Measurements from ENCODE around the gene HTT. TPM values are rescaled to one million over a fixed set of nuclear protein-coding genes. Genes with fewer than 3 reads are reported as not detected.
"Not testable (repeated sequence)": the region's sequence is repeated elsewhere in the genome, so short reads cannot be mapped to it uniquely, and the experiment has no call there.

Gene HTT
- total RNA-seq, 2 donors from 2014 or later = 62.4 to 116 TPM

GRCh38 chr4:3128058-3128457, 53.6 kb downstream of the HTT start:
- H3K4me1 Mint-ChIP-seq (ENCODE audit: low read depth in 2 of 2) = peaks cover 0 to 6% of the 10 kb centered on the region in 2 donors
- no peaks in the 10 kb centered on the region for H3K27me3 Mint-ChIP-seq
- no peaks in the 10 kb centered on the region for H3K9me3 Mint-ChIP-seq
- DNase-seq (ENCODE audit: low spot score) (no peak), ATAC-seq (no peak)
- peaks cover 29% of the 10 kb centered on the region for H3K36me3 Mint-ChIP-seq
- H3K4me3 Mint-ChIP-seq = no peak overlapping the region
- no peak overlapping the region for H3K27ac Mint-ChIP-seq

DNA sequence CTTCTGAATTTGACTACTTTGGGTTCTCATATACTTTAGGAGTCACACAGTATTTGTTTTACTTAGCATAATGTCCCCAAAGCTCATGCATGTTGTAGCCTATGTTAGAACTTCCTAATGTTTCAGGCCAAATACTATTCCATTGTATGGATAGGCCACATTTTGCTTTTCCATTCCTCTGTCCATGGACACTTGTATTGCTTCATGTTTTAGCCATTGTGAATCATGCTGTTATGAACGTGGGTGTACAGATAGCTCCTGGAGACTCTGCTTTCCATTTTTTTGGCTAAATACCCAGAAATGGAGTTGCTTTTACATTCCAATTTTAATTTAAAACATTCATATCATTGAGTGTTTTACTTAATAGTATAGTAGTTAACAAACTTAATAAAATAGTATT, 54.5 kb downstream of the HTT start:
- Mint-ChIP-seq H3K4me3 (no peak overlapping the region), H3K9me3 (no peaks in the 10 kb centered on the region), H3K27ac (no peak overlapping the region), H3K36me3 (peaks cover 29% of the 10 kb centered on the region), H3K27me3 (no peaks in the 10 kb centered on the region), H3K4me1 (ENCODE audit: low read depth in 2 of 2) (peaks cover 0 to 8% of the 10 kb centered on the region in 2 donors)
- ATAC-seq = no peak
- DNase-seq (ENCODE audit: low spot score) = no peak

- H3K36me3 Mint-ChIP-seq = peaks cover 29% of the 10 kb centered on the region
- no peak overlapping the region for H3K27ac Mint-ChIP-seq
- H3K9me3 Mint-ChIP-seq = no peaks in the 10 kb centered on the region
- H3K4me1 Mint-ChIP-seq (ENCODE audit: low read depth in 2 of 2) = peaks cover 0 to 9% of the 10 kb centered on the region in 2 donors
- H3K27me3 Mint-ChIP-seq = no peaks in the 10 kb centered on the region
- DNase-seq (ENCODE audit: low spot score) = no peak
- no peak overlapping the region for H3K4me3 Mint-ChIP-seq
- no peak for ATAC-seq
Observed at GRCh38 chr4:3130201-3130600, 55.7 kb downstream of the HTT start.

GRCh38 chr4:3130826-3131225, 56.3 kb downstream of the HTT start:
- no peak overlapping the region for H3K27ac Mint-ChIP-seq
- no peaks in the 10 kb centered on the region for H3K9me3 Mint-ChIP-seq
- peaks cover 29% of the 10 kb centered on the region for H3K36me3 Mint-ChIP-seq
- no peaks in the 10 kb centered on the region for H3K27me3 Mint-ChIP-seq
- H3K4me3 Mint-ChIP-seq = no peak overlapping the region
- H3K4me1 Mint-ChIP-seq (ENCODE audit: low read depth in 2 of 2) = peaks cover 0 to 9% of the 10 kb centered on the region in 2 donors
- DNase-seq (ENCODE audit: low spot score) (no peak), ATAC-seq (no peak)

DNA sequence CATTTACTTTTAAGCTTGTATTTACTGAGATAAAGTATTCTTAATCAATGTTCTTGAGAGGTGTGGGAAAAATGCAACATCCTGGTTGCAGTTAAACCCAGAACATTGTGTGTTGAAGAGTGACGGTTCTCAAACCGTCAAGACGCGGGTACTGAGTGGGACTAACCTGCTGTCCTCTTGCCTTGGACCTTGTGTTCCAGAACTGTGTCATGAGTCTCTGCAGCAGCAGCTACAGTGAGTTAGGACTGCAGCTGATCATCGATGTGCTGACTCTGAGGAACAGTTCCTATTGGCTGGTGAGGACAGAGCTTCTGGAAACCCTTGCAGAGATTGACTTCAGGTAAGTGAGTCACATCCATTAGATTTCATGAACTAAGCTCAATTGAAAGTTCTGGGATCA, 59.7 kb downstream of the HTT start:
- Mint-ChIP-seq H3K9me3 (no peaks in the 10 kb centered on the region), H3K4me3 (no peak overlapping the region), H3K4me1 (ENCODE audit: low read depth in 2 of 2) (peaks cover 0 to 9% of the 10 kb centered on the region in 2 donors), H3K27me3 (no peaks in the 10 kb centered on the region), H3K36me3 (peaks cover 17% of the 10 kb centered on the region), H3K27ac (no peak overlapping the region)
- DNase-seq (ENCODE audit: low spot score) = no peak
- no peak for ATAC-seq

- Mint-ChIP-seq H3K4me1 (ENCODE audit: low read depth in 2 of 2) (peaks cover 0 to 9% of the 10 kb centered on the region in 2 donors), H3K27me3 (no peaks in the 10 kb centered on the region), H3K9me3 (no peaks in the 10 kb centered on the region), H3K27ac (no peak overlapping the region), H3K4me3 (no peak overlapping the region), H3K36me3 (peaks cover 15% of the 10 kb centered on the region)
- DNase-seq (ENCODE audit: low spot score) = no peak
- ATAC-seq = no peak
Observed at GRCh38 chr4:3135155-3136011, 60.9 kb downstream of the HTT start.

DNA sequence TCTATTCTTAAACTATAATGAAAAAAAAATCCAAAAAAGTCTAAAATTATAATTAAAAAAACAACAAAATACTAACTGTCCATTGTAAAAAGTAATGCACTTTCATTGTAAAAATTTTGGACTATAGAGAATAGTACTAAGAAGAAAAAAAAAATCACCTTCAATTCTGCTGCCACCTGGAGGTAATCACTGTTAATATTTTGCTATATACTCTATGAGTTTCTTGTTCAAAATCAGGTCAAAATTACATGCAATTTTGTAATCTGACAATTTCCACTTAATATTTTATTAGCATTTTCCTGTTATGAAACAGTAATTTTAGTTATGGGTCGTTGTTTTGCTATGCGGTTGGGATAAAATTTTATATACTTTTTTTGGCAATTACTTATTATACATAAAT, 62.0 kb downstream of the HTT start:
- Mint-ChIP-seq H3K9me3 (no peaks in the 10 kb centered on the region), H3K27me3 (no peaks in the 10 kb centered on the region), H3K36me3 (peaks cover 5% of the 10 kb centered on the region), H3K4me3 (no peak overlapping the region), H3K27ac (no peak overlapping the region), H3K4me1 (ENCODE audit: low read depth in 2 of 2) (peaks cover 0 to 3% of the 10 kb centered on the region in 2 donors)
- ATAC-seq (no peak), DNase-seq (ENCODE audit: low spot score) (no peak)

GRCh38 chr4:3137908-3138307, 63.4 kb downstream of the HTT start:
- no peaks in the 10 kb centered on the region for H3K27me3 Mint-ChIP-seq
- peaks cover 0 to 3% of the 10 kb centered on the region in 2 donors for H3K4me1 Mint-ChIP-seq (ENCODE audit: low read depth in 2 of 2)
- H3K27ac Mint-ChIP-seq = no peak overlapping the region
- no peak overlapping the region for H3K4me3 Mint-ChIP-seq
- H3K9me3 Mint-ChIP-seq = no peaks in the 10 kb centered on the region
- no peaks in the 10 kb centered on the region for H3K36me3 Mint-ChIP-seq
- ATAC-seq = no peak
- no peak for DNase-seq (ENCODE audit: low spot score)

- ATAC-seq (no peak), DNase-seq (ENCODE audit: low spot score) (no peak)
- Mint-ChIP-seq H3K27me3 (no peaks in the 10 kb centered on the region), H3K4me3 (no peak overlapping the region), H3K4me1 (ENCODE audit: low read depth in 2 of 2) (no peaks in the 10 kb centered on the region), H3K9me3 (no peaks in the 10 kb centered on the region), H3K27ac (no peak overlapping the region), H3K36me3 (peaks cover 17% of the 10 kb centered on the region)
Observed at GRCh38 chr4:3145234-3145924, 70.9 kb downstream of the HTT start.

DNA sequence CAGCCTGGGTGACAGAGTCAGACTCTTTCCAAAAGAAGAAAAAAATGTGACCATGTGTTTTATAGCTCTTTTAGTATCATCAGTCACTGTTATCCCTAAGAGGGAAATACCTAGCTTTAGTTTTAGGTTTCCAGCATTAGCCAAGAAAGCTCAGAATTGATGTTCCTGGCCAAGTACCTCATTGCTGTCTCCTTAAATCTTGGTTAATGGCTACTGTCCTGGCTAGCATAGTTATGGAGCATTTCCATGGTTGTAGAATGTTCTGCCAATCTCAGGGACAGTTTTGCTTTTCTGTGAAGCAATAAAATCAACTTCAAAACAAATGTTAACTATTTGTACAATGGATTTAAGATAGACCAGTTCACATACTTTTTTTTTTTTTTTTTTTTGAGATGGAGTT, 74.4 kb downstream of the HTT start:
- ATAC-seq (no peak), DNase-seq (ENCODE audit: low spot score) (no peak)
- Mint-ChIP-seq H3K9me3 (no peaks in the 10 kb centered on the region), H3K36me3 (peaks cover 28% of the 10 kb centered on the region), H3K27ac (no peak overlapping the region), H3K4me1 (ENCODE audit: low read depth in 2 of 2) (no peaks in the 10 kb centered on the region), H3K27me3 (no peaks in the 10 kb centered on the region), H3K4me3 (no peak overlapping the region)

DNA sequence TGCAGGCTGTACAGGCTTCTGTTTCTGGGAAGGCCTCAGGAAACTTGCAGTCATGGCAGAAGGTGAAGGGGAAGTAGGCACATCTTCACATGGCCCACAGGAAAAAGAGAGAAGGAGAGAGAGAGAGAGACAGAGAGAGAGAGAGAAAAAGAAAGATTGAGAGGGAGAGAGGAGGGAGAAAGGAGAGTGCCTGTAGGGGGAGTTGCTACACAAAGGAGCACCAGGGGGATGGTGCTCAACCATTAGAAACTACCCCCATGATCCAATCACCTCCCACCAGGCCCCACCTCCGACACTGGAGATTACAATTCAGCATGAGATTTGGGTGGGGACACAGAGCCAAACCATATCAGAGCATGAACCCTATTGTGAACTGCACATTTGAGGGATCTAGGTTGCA, 76.8 kb downstream of the HTT start:
- H3K9me3 Mint-ChIP-seq; H3K27ac Mint-ChIP-seq; DNase-seq (ENCODE audit: low spot score); H3K4me3 Mint-ChIP-seq; H3K27me3 Mint-ChIP-seq; ATAC-seq; H3K4me1 Mint-ChIP-seq (ENCODE audit: low read depth in 2 of 2): not testable (repeated sequence)
- peaks cover 33% of the 10 kb centered on the region for H3K36me3 Mint-ChIP-seq

DNA sequence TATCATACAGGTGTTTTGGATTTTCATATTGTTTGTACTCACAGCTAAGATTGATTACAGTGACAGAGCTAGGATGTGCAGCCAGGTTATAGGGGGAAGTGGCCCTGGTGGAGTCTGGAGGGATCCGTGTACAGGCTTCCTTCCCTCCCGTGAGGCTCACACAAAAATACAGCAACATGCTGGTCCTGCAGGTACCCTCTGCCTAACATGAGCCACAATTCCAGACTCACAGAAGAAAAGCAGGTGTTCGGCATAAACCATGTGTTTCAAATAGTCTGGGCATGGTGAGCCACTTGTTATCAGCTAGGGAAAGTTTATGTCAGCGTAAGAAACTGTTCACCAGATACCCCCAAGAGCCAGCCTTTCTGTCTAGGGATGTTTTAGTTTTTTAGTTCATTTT, 82.9 kb downstream of the HTT start:
- Mint-ChIP-seq H3K36me3 (peaks cover 30% of the 10 kb centered on the region), H3K4me3 (no peak overlapping the region), H3K27ac (no peak overlapping the region), H3K9me3 (no peaks in the 10 kb centered on the region), H3K4me1 (ENCODE audit: low read depth in 2 of 2) (peaks cover 0 to 8% of the 10 kb centered on the region in 2 donors), H3K27me3 (no peaks in the 10 kb centered on the region)
- DNase-seq (ENCODE audit: low spot score) = no peak
- no peak for ATAC-seq

- DNase-seq (ENCODE audit: low spot score) (no peak), ATAC-seq (no peak)
- Mint-ChIP-seq H3K36me3 (peaks cover 44% of the 10 kb centered on the region), H3K9me3 (peaks cover 1% of the 10 kb centered on the region), H3K4me3 (no peak overlapping the region), H3K27ac (no peak overlapping the region), H3K4me1 (ENCODE audit: low read depth in 2 of 2) (peaks cover 6 to 11% of the 10 kb centered on the region in 2 donors), H3K27me3 (no peaks in the 10 kb centered on the region)
Observed at GRCh38 chr4:3158841-3159240, 84.4 kb downstream of the HTT start.

- Mint-ChIP-seq H3K9me3 (peaks cover 5% of the 10 kb centered on the region), H3K4me1 (ENCODE audit: low read depth in 2 of 2) (peaks cover 17 to 20% of the 10 kb centered on the region in 2 donors), H3K4me3 (no peak overlapping the region), H3K36me3 (peaks cover 51% of the 10 kb centered on the region), H3K27me3 (no peaks in the 10 kb centered on the region), H3K27ac (no peak overlapping the region)
- ATAC-seq (no peak), DNase-seq (ENCODE audit: low spot score) (no peak)
Observed at GRCh38 chr4:3160438-3160837, 86.0 kb downstream of the HTT start.

Data from natural killer cell treated with Interleukin-12 subunit alpha and Interleukin-12 subunit beta and Interleukin-15 and Interleukin-18, amount 100 ng/mL, for 72 hours (primary cell).